ENCODE measurements around the gene ZNF618.

The ZNF618 gene

GRCh38 chr9:114092336-114092735 lies 216.2 kb downstream of the ZNF618 start:
- Histone ChIP-seq H3K4me3 (no peak overlapping the region), H3K9ac (no peak overlapping the region), H4K20me1 (no peaks in the 10 kb centered on the region), H3K4me2 (peak overlapping the region; percentile 98), H3K27ac (peak overlapping the region; percentile 79), H3K36me3 (peaks cover 62% of the 10 kb centered on the region), H3K27me3 (no peaks in the 10 kb centered on the region), H3K9me3 (no peaks in the 10 kb centered on the region), H3K4me1 (peaks cover 61% of the 10 kb centered on the region)
- no peak for TF ChIP-seq Cebpa-rat (IDR thresholded peaks at IDR 0.05)

- no peak overlapping the region for H3K9ac ChIP-seq
- TF ChIP-seq Cebpa-rat (IDR thresholded peaks at IDR 0.05): no peak
- H3K36me3 ChIP-seq: peaks cover 62% of the 10 kb centered on the region
- no peak overlapping the region for H3K4me3 ChIP-seq
- H3K4me1 ChIP-seq: peaks cover 67% of the 10 kb centered on the region
- peak overlapping the region; percentile 79 for H3K27ac ChIP-seq
- peak overlapping the region; percentile 98 for H3K4me2 ChIP-seq
- H3K27me3 ChIP-seq: no peaks in the 10 kb centered on the region
- no peaks in the 10 kb centered on the region for H4K20me1 ChIP-seq
- no peaks in the 10 kb centered on the region for H3K9me3 ChIP-seq
Observed at GRCh38 chr9:114093031-114093471, 216.9 kb downstream of the ZNF618 start.

DNA sequence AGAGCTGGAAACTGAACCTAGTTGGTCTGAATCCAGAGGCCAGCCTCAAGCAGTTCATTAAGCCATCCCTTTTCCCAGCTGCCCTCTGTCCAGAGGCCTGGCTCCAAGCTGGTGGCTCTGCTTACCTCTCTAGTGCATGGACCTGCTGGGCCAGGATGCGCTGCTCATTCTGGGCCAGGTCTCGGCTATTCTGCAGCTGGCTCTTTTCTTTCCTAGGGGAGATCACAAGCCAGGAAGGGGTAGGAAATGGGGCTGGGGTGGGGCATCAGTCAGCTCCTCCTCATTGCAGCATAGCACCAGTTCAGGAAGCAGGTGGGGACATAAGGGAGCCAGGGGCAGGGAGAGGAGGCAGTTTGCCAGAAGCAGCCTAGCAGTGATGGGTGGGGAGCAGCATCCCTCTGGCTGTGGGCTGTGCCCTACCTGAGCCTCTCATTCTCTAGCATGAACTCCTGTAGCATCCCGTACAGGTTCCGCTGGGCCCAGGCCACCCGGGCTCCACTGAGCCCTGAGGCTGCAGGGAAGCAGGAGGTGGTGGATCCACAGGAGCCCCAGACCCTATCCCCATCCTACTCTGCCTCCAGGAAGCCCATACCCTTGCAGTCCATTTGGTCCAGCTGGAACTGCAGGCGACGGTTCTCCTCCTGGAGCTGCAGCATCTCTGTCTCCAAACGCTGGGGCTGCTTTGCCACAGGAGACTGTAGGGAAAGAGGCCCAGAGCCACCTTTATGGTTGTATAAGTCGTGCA lies 217.8 kb downstream of the ZNF618 start:
- H3K9me3 ChIP-seq: no peaks in the 10 kb centered on the region
- peak overlapping the region; percentile 41; the same call in 1 of the 2 replicates for H3K4me3 ChIP-seq
- H3K27me3 ChIP-seq: no peaks in the 10 kb centered on the region
- H4K20me1 ChIP-seq: no peaks in the 10 kb centered on the region
- H3K36me3 ChIP-seq: peaks cover 62% of the 10 kb centered on the region
- peak overlapping the region; percentile 98 for H3K4me2 ChIP-seq
- no peak for TF ChIP-seq Cebpa-rat (IDR thresholded peaks at IDR 0.05)
- peaks cover 70% of the 10 kb centered on the region for H3K4me1 ChIP-seq
- H3K9ac ChIP-seq: peak overlapping the region; percentile 45
- H3K27ac ChIP-seq: peak overlapping the region; percentile 79

DNA sequence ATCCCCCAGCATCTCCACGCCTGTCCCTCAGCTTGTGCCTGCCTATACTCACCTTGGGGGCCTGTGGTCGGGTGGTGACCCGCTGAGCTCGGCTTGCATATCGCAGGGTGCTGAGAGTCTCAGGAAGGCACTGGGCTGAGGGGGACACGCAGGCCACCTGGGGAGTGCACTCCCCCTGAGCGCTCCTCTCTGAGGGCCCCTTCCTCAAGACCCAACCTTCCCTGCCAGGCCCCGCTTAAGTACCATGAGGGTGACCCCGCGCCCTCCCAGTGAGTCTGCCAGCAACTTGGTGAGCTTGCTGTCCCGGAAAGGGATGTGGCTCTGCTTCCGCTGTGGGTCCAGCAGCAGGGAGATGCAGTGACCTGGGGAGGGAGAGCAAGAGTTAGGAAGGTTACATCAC lies 218.9 kb downstream of the ZNF618 start:
- peaks cover 80% of the 10 kb centered on the region for H3K4me1 ChIP-seq
- no peak for TF ChIP-seq Cebpa-rat (IDR thresholded peaks at IDR 0.05)
- peak overlapping the region; percentile 79 for H3K27ac ChIP-seq
- peak overlapping the region; percentile 45; the same call in 1 of the 2 replicates for H3K9ac ChIP-seq
- H3K27me3 ChIP-seq: no peaks in the 10 kb centered on the region
- peak overlapping the region; percentile 98 for H3K4me2 ChIP-seq
- peaks cover 56% of the 10 kb centered on the region for H3K36me3 ChIP-seq
- H3K4me3 ChIP-seq: peak overlapping the region; percentile 41; the same call in 1 of the 2 replicates
- H3K9me3 ChIP-seq: no peaks in the 10 kb centered on the region
- no peaks in the 10 kb centered on the region for H4K20me1 ChIP-seq

DNA sequence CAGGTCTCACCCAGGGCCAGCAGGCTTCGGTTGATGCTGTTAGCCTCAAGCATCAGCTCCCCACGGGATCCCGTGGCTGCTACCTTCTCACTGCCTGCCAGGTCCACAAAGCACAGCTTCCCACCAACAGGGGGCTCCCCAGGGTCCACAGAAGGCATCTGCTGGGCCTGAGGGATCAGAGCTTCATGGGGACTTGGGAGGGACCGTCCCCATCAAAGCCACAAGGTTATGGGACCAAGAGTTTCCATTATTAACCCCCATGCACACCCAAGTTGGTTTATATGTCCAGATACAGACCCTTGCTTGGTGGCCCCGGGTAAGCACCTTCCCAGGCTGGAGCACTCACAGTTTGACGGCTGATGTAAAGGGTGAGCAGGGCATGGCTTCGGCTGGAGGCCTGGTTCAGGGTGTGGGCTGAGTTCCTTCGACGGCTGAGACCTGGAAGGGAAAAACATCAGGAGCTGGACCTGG lies 220.0 kb downstream of the ZNF618 start:
- Histone ChIP-seq H3K4me3 (peak overlapping the region; percentile 81), H3K9ac (peak overlapping the region; percentile 76), H3K4me1 (peaks cover 90% of the 10 kb centered on the region), H4K20me1 (no peaks in the 10 kb centered on the region), H3K4me2 (peak overlapping the region; percentile 98), H3K27me3 (no peaks in the 10 kb centered on the region), H3K36me3 (peaks cover 46% of the 10 kb centered on the region), H3K9me3 (no peaks in the 10 kb centered on the region), H3K27ac (peak overlapping the region; percentile 79)
- TF ChIP-seq Cebpa-rat (IDR thresholded peaks at IDR 0.05): no peak

- Histone ChIP-seq H3K27ac (peak overlapping the region; percentile 79), H3K4me3 (peak overlapping the region; percentile 81), H3K36me3 (peaks cover 40% of the 10 kb centered on the region), H4K20me1 (no peaks in the 10 kb centered on the region), H3K4me1 (peaks cover 82% of the 10 kb centered on the region), H3K4me2 (peak overlapping the region; percentile 98), H3K9ac (peak overlapping the region; percentile 76), H3K27me3 (no peaks in the 10 kb centered on the region), H3K9me3 (peaks cover 4% of the 10 kb centered on the region; the same call in 1 of the 2 replicates)
- no peak for TF ChIP-seq Cebpa-rat (IDR thresholded peaks at IDR 0.05)
Observed at GRCh38 chr9:114096866-114097612, 220.9 kb downstream of the ZNF618 start.

DNA sequence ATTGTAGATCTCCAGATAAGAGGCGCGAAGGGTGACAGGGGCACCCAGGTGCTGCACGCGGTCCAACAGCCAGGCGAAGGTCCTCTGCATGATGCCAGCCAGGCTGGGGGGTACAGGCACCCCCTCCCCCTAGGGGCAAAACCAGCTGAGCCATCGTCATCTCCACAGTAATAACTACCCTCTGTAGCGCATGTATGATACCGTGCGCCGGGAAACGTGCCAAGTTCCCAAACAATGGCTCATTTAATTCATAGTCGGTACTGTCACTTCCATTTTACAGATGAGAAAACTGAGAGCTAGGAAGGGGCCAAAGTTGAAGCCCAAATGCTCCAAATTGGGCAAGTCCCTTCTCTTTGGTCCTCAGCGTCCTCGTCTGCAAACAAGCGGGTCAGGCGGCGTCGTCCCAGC lies 221.5 kb downstream of the ZNF618 start:
- Histone ChIP-seq H3K36me3 (peaks cover 34% of the 10 kb centered on the region), H3K9ac (peak overlapping the region; percentile 76), H3K9me3 (peaks cover 6% of the 10 kb centered on the region; the same call in 1 of the 2 replicates), H3K4me3 (peak overlapping the region; percentile 81), H3K27me3 (no peaks in the 10 kb centered on the region), H3K4me1 (peaks cover 76% of the 10 kb centered on the region), H3K4me2 (peak overlapping the region; percentile 98), H3K27ac (peak overlapping the region; percentile 79), H4K20me1 (no peaks in the 10 kb centered on the region)
- no peak for TF ChIP-seq Cebpa-rat (IDR thresholded peaks at IDR 0.05)

DNA sequence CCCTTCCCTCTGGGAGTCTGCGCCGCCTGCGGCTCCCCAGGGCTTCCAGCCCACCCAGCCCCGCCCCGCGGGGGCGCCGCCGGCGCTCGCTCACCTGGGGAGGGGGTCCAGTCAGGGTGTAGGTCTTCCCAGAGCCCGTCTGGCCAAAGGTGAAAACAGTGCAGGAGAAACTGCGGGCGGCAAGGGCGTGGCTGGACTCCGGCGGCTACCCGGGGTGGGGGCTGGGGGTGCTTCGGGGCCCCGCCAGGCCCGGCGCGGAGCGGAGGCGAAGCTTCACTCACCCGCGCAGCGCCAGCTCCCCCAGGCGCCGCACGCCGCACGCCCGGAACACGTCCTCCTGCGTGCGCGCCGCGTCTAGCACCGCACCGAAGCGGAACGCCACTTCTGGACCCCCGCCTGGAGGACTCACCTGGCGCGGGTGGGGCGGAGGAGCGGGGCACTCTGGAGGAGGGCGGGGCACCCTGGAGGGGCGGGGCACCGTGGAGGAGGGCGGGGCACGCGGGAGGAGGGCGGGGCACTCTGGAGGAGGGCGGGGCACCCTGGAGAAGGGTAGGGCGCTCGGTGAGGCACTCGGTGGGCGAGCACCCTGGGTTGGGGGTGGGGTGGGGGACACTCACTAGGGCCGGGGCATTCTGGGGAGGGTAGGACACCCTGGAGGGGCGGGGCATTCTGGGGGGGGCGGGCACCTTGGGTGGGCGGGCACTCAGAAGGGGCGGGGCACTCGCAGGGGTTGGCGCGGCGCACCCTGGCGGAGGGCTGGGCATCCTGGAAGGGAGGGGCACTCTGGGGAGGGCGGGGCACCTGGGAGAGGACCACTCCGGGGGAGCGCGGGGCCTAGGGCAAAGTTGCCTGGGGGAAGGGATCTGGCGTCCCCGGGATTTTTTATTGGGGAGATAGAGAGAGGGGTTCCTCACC lies 222.2 kb downstream of the ZNF618 start:
- Histone ChIP-seq H3K27me3 (no peaks in the 10 kb centered on the region), H3K27ac (peak overlapping the region; percentile 79), H3K36me3 (peaks cover 28% of the 10 kb centered on the region), H3K4me3 (peak overlapping the region; percentile 81), H3K9me3 (peaks cover 6% of the 10 kb centered on the region; the same call in 1 of the 2 replicates), H3K4me2 (peak overlapping the region; percentile 98), H4K20me1 (no peaks in the 10 kb centered on the region), H3K9ac (peak overlapping the region; percentile 76), H3K4me1 (peaks cover 70% of the 10 kb centered on the region)
- no peak for TF ChIP-seq Cebpa-rat (IDR thresholded peaks at IDR 0.05)

Data from BLaER1 (cell line).